ENCODE results near the gene MMP1. TPM values are rescaled to one million over a fixed set of nuclear protein-coding genes. Genes with fewer than 3 reads are reported as not detected.
A peak's percentile ranks its signal among the peaks of the same experiment; 100 is the strongest.

MMP1 gene
- total and polyA plus RNA-seq, 11 donors = 0.14 to 2.5 (median 0.46) TPM; not detected in 6

GRCh38 chr11:102781676-102782075 is 16.3 kb downstream of the MMP1 start:
- intact Hi-C loops (cut with DNase I) = no loop called here
- WGBS, 4 donors = 91 to 97% (median 94%) methylated on average over 2 of the region's 2 CpGs

GRCh38 chr11:102780491-102780918 is 17.5 kb downstream of the MMP1 start, which contains the start of gene MMP10:
TSS of gene MMP10 (minus strand) at chr11:102780628. CDS start at chr11:102780591, 37 bp downstream.
- Histone ChIP-seq H3K27me3 (peaks cover 0 to 13% (median 0%) of the 10 kb centered on the region in 9 donors), H3K36me3 (no peaks in the 10 kb centered on the region), H3K27ac (no peak within 1 kb of the TSS), H3K4me1 (no peaks in the 10 kb centered on the region), H3K4me3 (no peak within 1 kb of the TSS), H3K9me3 (no peaks in the 10 kb centered on the region)
- ATAC-seq = no peak
- intact Hi-C loops (cut with DNase I) = no loop called here
- no peak for DNase-seq
- 40 to 44% (median 43%) methylated on average over 2 of the region's 2 CpGs for WGBS, 4 donors
- TF ChIP-seq CTCF (IDR thresholded peaks at IDR 0.05) = peak in 5 of 12 donors; percentile 7 to 23 (median 20)
- no peak for TF ChIP-seq POLR2A (IDR thresholded peaks at IDR 0.05)

More at GRCh38 chr11:102781676-102782075, 16.3 kb downstream of the MMP1 start:
- H3K4me3 ChIP-seq = no peak overlapping the region
- H3K27ac ChIP-seq = no peak overlapping the region
- peaks cover 0 to 13% (median 0%) of the 10 kb centered on the region in 9 donors for H3K27me3 ChIP-seq
- no peaks in the 10 kb centered on the region for H3K36me3 ChIP-seq
- DNase-seq (no peak), ATAC-seq (no peak)
- TF ChIP-seq POLR2A (IDR thresholded peaks at IDR 0.05) (no peak), CTCF (IDR thresholded peaks at IDR 0.05) (no peak)
- H3K4me1 ChIP-seq = no peaks in the 10 kb centered on the region
- H3K9me3 ChIP-seq = no peaks in the 10 kb centered on the region

- Histone ChIP-seq H3K36me3 (no peaks in the 10 kb centered on the region), H3K4me1 (no peaks in the 10 kb centered on the region), H3K9me3 (no peaks in the 10 kb centered on the region), H3K27me3 (peaks cover 0 to 9% (median 0%) of the 10 kb centered on the region in 9 donors), H3K4me3 (no peak overlapping the region), H3K27ac (no peak overlapping the region)
- intact Hi-C loops (cut with DNase I) = no loop called here
- TF ChIP-seq CTCF (IDR thresholded peaks at IDR 0.05) (no peak), POLR2A (IDR thresholded peaks at IDR 0.05) (no peak)
- ATAC-seq (no peak), DNase-seq (no peak)
- 84 to 90% (median 88%) methylated on average over 5 of the region's 5 CpGs for WGBS, 4 donors
These were observed 21.5 kb downstream of the MMP1 start for GRCh38 chr11:102776454-102776853.

- TF ChIP-seq CTCF (IDR thresholded peaks at IDR 0.05) (no peak), POLR2A (IDR thresholded peaks at IDR 0.05) (no peak)
- ATAC-seq (no peak), DNase-seq (no peak)
- Histone ChIP-seq H3K27ac (no peak overlapping the region), H3K9me3 (no peaks in the 10 kb centered on the region), H3K36me3 (no peaks in the 10 kb centered on the region), H3K27me3 (peaks cover 0 to 9% (median 0%) of the 10 kb centered on the region in 9 donors), H3K4me1 (no peaks in the 10 kb centered on the region), H3K4me3 (no peak overlapping the region)
- WGBS, 4 donors = 57 to 69% (median 64%) methylated on average over 4 of the region's 4 CpGs
- intact Hi-C loops (cut with DNase I) = no loop called here
These were observed 24.6 kb downstream of the MMP1 start for GRCh38 chr11:102773386-102773785.
